Activated CD8-positive, alpha-beta T cell treated with anti-CD3 and anti-CD28 coated beads, Interleukin-2, amount 10 ng/mL, durations not matched to agents 7 days and 5 days (primary cell): ENCODE measurements around the gene EHD1. TPM values are rescaled to one million over a fixed set of nuclear protein-coding genes. Genes with fewer than 3 reads are reported as not detected.

Experiments used
- ATAC-seq: fragments of 150-1000 bp; cut with Tn5 transposase; one replicate; pipeline ENCODE4 v1.10.0; 2021; ENCODE audit warnings: moderate library complexity
- CTCF ChIA-PET: fragments of 350-600 bp; sonication (Branson Sonifier 250); formaldehyde crosslinking; loops from one replicate; lab custom pipeline; 2021; ENCODE audit warnings: antibody characterized with exemption; lab: Charles Lee
- POLR2A ChIA-PET: fragments of 350-600 bp; sonication (Branson Sonifier 250); formaldehyde crosslinking; loops from one replicate; lab custom pipeline; 2021; ENCODE audit warnings: antibody characterized with exemption; lab: Charles Lee
- DNase-seq: peaks from one replicate; pipeline ENCODE4 v3.0.0-alpha.2; 2020
- H3K27ac Mint-ChIP-seq: one replicate; pipeline ENCODE4 v1.8.0; 2021; ENCODE audit warnings: mild to moderate bottlenecking, mixed read lengths
- H3K27me3 Mint-ChIP-seq: one replicate; pipeline ENCODE4 v1.8.0; 2021; ENCODE audit warnings: low read depth, mixed read lengths
- H3K36me3 Mint-ChIP-seq: one replicate; pipeline ENCODE4 v1.8.0; 2021; ENCODE audit warnings: low read depth, mixed read lengths
- H3K4me1 Mint-ChIP-seq: one replicate; pipeline ENCODE4 v1.8.0; 2021; ENCODE audit warnings: low read depth, mixed read lengths
- H3K4me3 Mint-ChIP-seq: one replicate; pipeline ENCODE4 v1.8.0; 2021; ENCODE audit warnings: mild to moderate bottlenecking, mixed read lengths
- H3K9me3 Mint-ChIP-seq: one replicate; pipeline ENCODE4 v1.8.0; 2022; ENCODE audit warnings: mixed read lengths; ENCODE audit not compliant: insufficient read depth
- total RNA-seq, 2 experiments: library from RNA; stranded (reverse); gene quantifications; one replicate each; pipeline ENCODE4 v1.2.3, GENCODE V29; 2021

The EHD1 gene
- total RNA-seq, 2 experiments from 2014 or later: 145 to 150 TPM

- H3K27me3 Mint-ChIP-seq: no peaks in the 10 kb centered on the region
- ATAC-seq: no peak
- peaks cover 28% of the 10 kb centered on the region for H3K4me1 Mint-ChIP-seq
- ChIA-PET CTCF (interaction anchor here (0.7 to 2.2 kb wide), 9 partner anchors 9 to 193 kb away, joined by 3 to 9 read pairs (median 4); partner anchors contain the start of genes BATF2 and CDC42BPG), POLR2A (interaction anchor here (0.6 to 1.0 kb wide), 2 partner anchors 9 to 204 kb away, joined by 3 read pairs; partner anchors contain the start of genes FAU and MRPL49)
- peaks cover 4% of the 10 kb centered on the region for H3K36me3 Mint-ChIP-seq
- peak overlapping the region; percentile 97 for H3K27ac Mint-ChIP-seq
- H3K9me3 Mint-ChIP-seq: no peaks in the 10 kb centered on the region
- DNase-seq: no peak
- peak overlapping the region; percentile 89 for H3K4me3 Mint-ChIP-seq
Observed at GRCh38 chr11:64917663-64917995, 39.2 kb upstream of the EHD1 start.

GRCh38 chr11:64916775-64917662 lies 38.6 kb upstream of the EHD1 start, which contains the start of gene ATG2A:
Gene ATG2A (minus strand): TSS chr11:64917209. CDS start chr11:64917135, 74 bp downstream.
- no peaks in the 10 kb centered on the region for H3K27me3 Mint-ChIP-seq
- peaks cover 4% of the 10 kb centered on the region for H3K36me3 Mint-ChIP-seq
- H3K4me3 Mint-ChIP-seq: peak within 1 kb of the TSS; percentile 89
- peak; percentile 99 for ATAC-seq
- peak within 1 kb of the TSS; percentile 97 for H3K27ac Mint-ChIP-seq
- H3K4me1 Mint-ChIP-seq: peaks cover 28% of the 10 kb centered on the region
- CTCF ChIA-PET: interaction anchor here (0.9 to 2.2 kb wide), 10 partner anchors 8 to 193 kb away, joined by 3 to 9 read pairs (median 4); partner anchors contain the start of genes BATF2 and CDC42BPG
- no peaks in the 10 kb centered on the region for H3K9me3 Mint-ChIP-seq
- DNase-seq: peak; percentile 99
- POLR2A ChIA-PET: interaction anchor here (1.0 to 1.4 kb wide), 3 partner anchors 58 to 205 kb away, joined by 3 to 5 read pairs (median 4); partner anchors contain the start of genes FAU, MRPL49 and VPS51

DNA sequence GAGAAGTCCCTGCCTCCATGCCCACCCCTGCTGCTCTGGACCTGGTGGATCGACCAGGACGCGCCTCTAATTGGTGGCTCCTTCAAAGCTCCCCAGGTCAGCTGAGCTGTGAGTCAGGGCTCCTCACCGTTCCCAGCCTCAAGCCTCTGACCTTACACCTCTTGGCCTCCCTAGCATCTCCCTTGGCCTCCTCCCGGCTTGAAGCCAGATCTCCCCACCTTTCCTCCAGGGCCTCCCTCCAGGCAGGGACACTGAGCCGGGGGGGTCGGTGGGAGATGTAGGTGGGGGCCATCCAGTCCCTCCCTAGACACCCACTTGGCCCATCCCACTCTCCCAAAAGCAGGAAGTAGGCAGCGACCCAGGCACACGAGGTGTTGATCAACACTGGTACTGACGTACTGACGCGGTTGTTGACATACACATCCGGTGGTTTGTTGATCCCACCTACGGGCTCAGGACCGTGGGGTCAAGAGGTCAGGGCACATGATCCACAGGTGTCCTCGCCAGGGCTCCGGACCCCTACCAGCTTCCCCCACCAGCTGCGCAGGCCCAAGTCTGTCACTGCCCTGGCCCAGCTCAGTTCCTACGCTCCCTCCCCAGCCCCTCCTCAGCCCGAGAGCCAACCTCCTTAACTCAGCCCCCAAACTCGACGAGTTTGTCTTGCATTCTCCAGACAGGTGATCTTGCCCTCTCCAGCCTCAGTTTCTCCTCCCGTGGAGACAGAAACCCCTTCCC lies 37.8 kb upstream of the EHD1 start:
- H3K9me3 Mint-ChIP-seq: no peaks in the 10 kb centered on the region
- ATAC-seq (peak; percentile 7), DNase-seq (peak; percentile 75)
- no peaks in the 10 kb centered on the region for H3K27me3 Mint-ChIP-seq
- POLR2A ChIA-PET: interaction anchor here (0.7 to 1.4 kb wide), 4 partner anchors 8 to 180 kb away, joined by 3 to 5 read pairs (median 4); partner anchors contain the start of genes PPP2R5B and VPS51
- H3K4me3 Mint-ChIP-seq: peak overlapping the region; percentile 89
- H3K27ac Mint-ChIP-seq: peak overlapping the region; percentile 97
- H3K36me3 Mint-ChIP-seq: peaks cover 11% of the 10 kb centered on the region
- peaks cover 29% of the 10 kb centered on the region for H3K4me1 Mint-ChIP-seq
- CTCF ChIA-PET: interaction anchor here (1.0 to 2.1 kb wide), 3 partner anchors 9 to 194 kb away, joined by 3 to 4 read pairs (median 3); no protein-coding TSS in a partner anchor

DNA sequence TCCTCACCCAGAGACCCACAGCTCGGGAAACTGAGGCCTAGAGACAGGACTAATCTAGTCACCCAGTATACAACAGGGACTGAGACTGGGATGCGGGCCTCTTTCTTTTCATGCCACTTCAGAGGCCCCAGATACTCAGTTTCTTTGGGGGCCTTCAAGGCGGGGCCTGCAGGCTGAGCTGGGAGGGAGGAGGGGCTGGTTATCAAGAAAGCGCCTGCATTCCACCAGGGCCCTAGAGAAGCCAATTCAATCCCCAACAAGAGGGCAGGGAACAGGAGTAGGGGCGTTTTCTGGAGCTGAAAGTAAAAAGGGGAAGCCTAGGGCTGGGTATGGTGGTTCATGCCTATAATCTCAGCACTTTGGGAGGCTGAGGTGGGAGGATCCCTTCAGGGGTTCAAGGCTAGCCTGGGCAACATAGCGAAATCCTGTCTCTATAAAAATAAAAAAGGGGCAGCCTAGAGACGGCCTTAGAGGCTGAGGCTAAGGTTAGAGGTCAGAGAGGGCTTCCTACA lies 37.0 kb upstream of the EHD1 start:
- Mint-ChIP-seq H3K4me3 (peak overlapping the region; percentile 89), H3K27me3 (no peaks in the 10 kb centered on the region), H3K27ac (peak overlapping the region; percentile 97), H3K4me1 (peaks cover 29% of the 10 kb centered on the region), H3K36me3 (peaks cover 11% of the 10 kb centered on the region), H3K9me3 (no peaks in the 10 kb centered on the region)
- CTCF ChIA-PET: interaction anchor here (1.3 to 1.5 kb wide), 2 partner anchors 67 to 71 kb away, joined by 3 read pairs; partner anchors contain the start of gene CDC42BPG
- DNase-seq: no peak
- ATAC-seq: no peak
- POLR2A ChIA-PET: interaction anchor here (0.7 to 1.4 kb wide), 3 partner anchors 9 to 114 kb away, joined by 3 to 5 read pairs (median 3); partner anchors contain the start of gene PPP2R5B

DNA sequence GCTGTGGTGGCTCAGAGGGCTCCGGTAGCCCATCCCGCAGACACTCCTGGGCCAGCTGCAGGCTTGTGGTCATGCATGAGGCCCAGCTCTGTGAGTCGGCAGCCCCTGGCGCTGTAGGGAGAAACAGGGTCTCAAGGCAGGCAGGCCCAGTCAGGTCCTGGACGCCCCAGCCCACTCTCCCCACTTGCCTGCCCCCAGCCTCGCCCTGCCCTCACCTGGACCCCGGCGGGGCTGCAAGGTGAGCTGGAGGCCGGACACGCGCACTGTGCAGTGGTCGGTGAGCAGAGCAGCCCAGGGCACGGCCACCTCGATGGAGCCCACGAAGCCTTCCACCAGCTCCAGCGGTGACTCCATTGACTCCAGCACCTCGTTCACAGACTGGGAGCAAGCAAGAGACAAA lies 35.7 kb upstream of the EHD1 start:
- ChIA-PET POLR2A (no interaction called here), CTCF (no interaction called here)
- Mint-ChIP-seq H3K36me3 (peaks cover 11% of the 10 kb centered on the region), H3K4me3 (no peak overlapping the region), H3K4me1 (peaks cover 29% of the 10 kb centered on the region), H3K9me3 (no peaks in the 10 kb centered on the region), H3K27me3 (no peaks in the 10 kb centered on the region), H3K27ac (no peak overlapping the region)
- DNase-seq: no peak
- ATAC-seq: no peak

- CTCF ChIA-PET: interaction anchor here (1.0 kb wide), 1 partner anchor 36 kb away, joined by 3 read pairs; no protein-coding TSS in a partner anchor
- peaks cover 28% of the 10 kb centered on the region for H3K4me1 Mint-ChIP-seq
- DNase-seq: no peak
- no peak overlapping the region for H3K4me3 Mint-ChIP-seq
- H3K36me3 Mint-ChIP-seq: peaks cover 13% of the 10 kb centered on the region
- H3K9me3 Mint-ChIP-seq: no peaks in the 10 kb centered on the region
- no peak overlapping the region for H3K27ac Mint-ChIP-seq
- POLR2A ChIA-PET: no interaction called here
- no peak for ATAC-seq
- H3K27me3 Mint-ChIP-seq: no peaks in the 10 kb centered on the region
Observed at GRCh38 chr11:64913171-64913727, 34.8 kb upstream of the EHD1 start.

DNA sequence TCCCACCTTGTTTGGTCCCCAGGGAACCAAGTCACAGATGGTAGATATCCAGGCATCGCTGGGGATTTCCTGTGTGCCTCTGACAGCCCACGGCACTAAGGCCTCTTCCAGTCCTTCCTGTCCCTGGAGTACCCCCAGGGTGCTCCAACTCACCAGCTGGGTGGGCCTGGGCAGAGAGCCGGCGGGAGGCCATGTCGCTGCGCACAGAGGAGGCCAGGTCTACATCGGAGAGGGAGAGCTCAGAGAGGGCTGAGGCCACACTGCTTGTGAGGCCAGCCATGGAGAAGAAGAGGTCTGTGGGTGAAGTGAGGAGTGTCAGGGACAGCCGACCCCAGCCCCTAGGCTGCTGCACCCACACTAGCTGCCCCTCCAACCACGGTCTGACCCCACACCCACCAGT lies 33.3 kb upstream of the EHD1 start:
- DNase-seq (no peak), ATAC-seq (no peak)
- Mint-ChIP-seq H3K27me3 (no peaks in the 10 kb centered on the region), H3K9me3 (no peaks in the 10 kb centered on the region), H3K36me3 (peaks cover 13% of the 10 kb centered on the region), H3K27ac (no peak overlapping the region), H3K4me3 (no peak overlapping the region), H3K4me1 (peaks cover 18% of the 10 kb centered on the region)
- POLR2A ChIA-PET: interaction anchor here (0.8 kb wide), 1 partner anchor 13 kb away, joined by 4 read pairs; the partner anchor contains the start of gene PPP2R5B
- CTCF ChIA-PET: interaction anchor here (0.7 to 1.2 kb wide), 3 partner anchors 17 to 64 kb away, joined by 3 to 5 read pairs (median 3); no protein-coding TSS in a partner anchor

DNA sequence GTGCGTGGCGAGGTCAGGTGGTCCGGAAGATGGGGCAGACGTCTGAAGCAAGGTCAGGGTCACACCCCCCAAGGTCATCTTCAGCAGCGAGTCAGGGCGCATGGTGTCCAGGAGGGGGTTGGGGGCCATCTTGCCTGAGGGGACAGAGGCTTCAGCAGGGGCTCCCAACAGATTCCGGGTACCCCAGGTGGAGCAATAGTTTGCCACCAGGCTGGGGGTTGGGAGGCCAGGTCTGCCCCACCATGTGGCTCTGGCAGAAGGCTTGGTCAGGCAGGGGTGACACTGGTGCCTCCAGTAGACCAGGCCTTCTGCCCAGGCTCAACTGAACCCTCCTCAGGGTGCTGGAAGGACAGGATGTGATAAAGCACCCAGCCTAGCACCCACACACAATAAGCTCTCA lies 32.7 kb upstream of the EHD1 start:
- Mint-ChIP-seq H3K27me3 (no peaks in the 10 kb centered on the region), H3K27ac (no peak overlapping the region), H3K4me1 (peaks cover 14% of the 10 kb centered on the region), H3K36me3 (peaks cover 13% of the 10 kb centered on the region), H3K4me3 (no peak overlapping the region), H3K9me3 (no peaks in the 10 kb centered on the region)
- CTCF ChIA-PET: interaction anchor here (1.2 kb wide), 1 partner anchor 63 kb away, joined by 5 read pairs; no protein-coding TSS in a partner anchor
- DNase-seq: no peak
- no peak for ATAC-seq
- POLR2A ChIA-PET: no interaction called here

DNA sequence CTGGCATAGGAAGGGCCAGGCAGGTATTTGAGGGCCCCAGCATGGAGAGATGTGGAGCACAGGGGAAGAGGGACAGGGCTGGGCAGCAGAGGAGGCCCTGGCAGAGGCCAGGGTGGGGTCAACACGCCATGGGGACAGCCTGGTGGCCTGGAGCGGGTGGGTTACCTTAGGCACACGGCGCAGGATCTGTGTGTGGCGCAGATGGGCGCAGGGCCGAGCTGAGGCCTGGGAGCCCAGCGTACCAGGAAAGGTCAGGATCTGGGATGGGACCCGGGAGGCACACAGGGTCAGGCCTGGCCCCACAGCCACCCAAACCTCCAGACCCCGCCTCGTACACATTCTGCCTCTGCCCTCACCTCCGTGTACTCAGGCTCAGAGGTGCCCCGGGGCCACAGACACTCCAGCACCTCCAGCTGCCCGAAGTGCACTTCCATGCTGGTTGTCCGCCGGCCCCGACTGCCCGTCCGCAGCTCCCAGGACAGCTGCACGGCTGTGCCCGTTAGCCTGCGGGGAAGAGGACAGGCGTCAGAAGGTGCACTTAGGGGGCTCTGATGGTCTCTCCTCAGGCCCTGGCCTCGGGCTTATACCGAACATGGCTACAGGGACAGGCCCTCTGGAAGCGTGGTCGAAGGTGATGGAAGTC lies 32.2 kb upstream of the EHD1 start:
- DNase-seq (no peak), ATAC-seq (no peak)
- peaks cover 8% of the 10 kb centered on the region for H3K4me1 Mint-ChIP-seq
- H3K36me3 Mint-ChIP-seq: peaks cover 13% of the 10 kb centered on the region
- ChIA-PET CTCF (no interaction called here), POLR2A (no interaction called here)
- H3K27ac Mint-ChIP-seq: no peak overlapping the region
- no peaks in the 10 kb centered on the region for H3K27me3 Mint-ChIP-seq
- H3K9me3 Mint-ChIP-seq: no peaks in the 10 kb centered on the region
- H3K4me3 Mint-ChIP-seq: no peak overlapping the region

GRCh38 chr11:64909653-64910343 lies 31.4 kb upstream of the EHD1 start:
- Mint-ChIP-seq H3K27ac (no peak overlapping the region), H3K4me1 (peaks cover 4% of the 10 kb centered on the region), H3K27me3 (no peaks in the 10 kb centered on the region), H3K4me3 (no peak overlapping the region), H3K9me3 (no peaks in the 10 kb centered on the region), H3K36me3 (peaks cover 15% of the 10 kb centered on the region)
- ChIA-PET POLR2A (no interaction called here), CTCF (no interaction called here)
- DNase-seq (no peak), ATAC-seq (no peak)
